COLO668 (cell line): ENCODE data around the gene TENT4A.

Experiments
- DNase-seq: peaks from one replicate; lab custom pipeline; 2025; ENCODE audit not compliant: unreplicated experiment; lab: John Stamatoyannopoulos, UW

TENT4A gene

GRCh38 chr5:6700074-6700684 lies 13.1 kb upstream of the TENT4A start:
- DNase-seq, result no peak

- DNase-seq, result no peak
These were observed 12.4 kb upstream of the TENT4A start for GRCh38 chr5:6700685-6701355.

- no peak for DNase-seq
These were observed 11.7 kb upstream of the TENT4A start for GRCh38 chr5:6701491-6701890.

- no peak for DNase-seq
These were observed 10.6 kb upstream of the TENT4A start for GRCh38 chr5:6702633-6703032.

GRCh38 chr5:6703806-6704205 lies 9.4 kb upstream of the TENT4A start:
- no peak for DNase-seq

GRCh38 chr5:6704361-6704851 lies 8.8 kb upstream of the TENT4A start:
- no peak for DNase-seq

GRCh38 chr5:6705088-6705487 lies 8.1 kb upstream of the TENT4A start:
- no peak for DNase-seq

- no peak for DNase-seq
These were observed 7.3 kb upstream of the TENT4A start for GRCh38 chr5:6705959-6706358.

- no peak for DNase-seq
These were observed 5.4 kb upstream of the TENT4A start for GRCh38 chr5:6707852-6708251.

- no peak for DNase-seq
These were observed 4.4 kb upstream of the TENT4A start for GRCh38 chr5:6708814-6709213.

GRCh38 chr5:6710070-6710469 lies 3.2 kb upstream of the TENT4A start:
- DNase-seq, result no peak

GRCh38 chr5:6710551-6711318 lies 2.5 kb upstream of the TENT4A start:
- no peak for DNase-seq

- DNase-seq, result no peak
These were observed 1.7 kb upstream of the TENT4A start for GRCh38 chr5:6711409-6712141.

GRCh38 chr5:6712142-6712576 lies 1.1 kb upstream of the TENT4A start:
- DNase-seq, result peak; percentile 73

- peak; percentile 99 for DNase-seq
These were observed 507 bp upstream of the TENT4A start for GRCh38 chr5:6712577-6713273.

GRCh38 chr5:6714226-6715041 lies 1.2 kb downstream of the TENT4A start:
- peak; percentile 73 for DNase-seq

- DNase-seq, result no peak
These were observed 2.0 kb downstream of the TENT4A start for GRCh38 chr5:6715271-6715670.

- DNase-seq, result no peak
These were observed 2.8 kb downstream of the TENT4A start for GRCh38 chr5:6715758-6716628.

- no peak for DNase-seq
These were observed 3.5 kb downstream of the TENT4A start for GRCh38 chr5:6716629-6717149.
